HG02870 (cell line): ENCODE results near the gene KIF5C.

Source experiments
- ATAC-seq: cut with Tn5 transposase; IDR thresholded peaks from one replicate; pipeline ENCODE4 v1.9.1; 2021; ENCODE audit warnings: mild to moderate bottlenecking, moderate library complexity; ENCODE audit not compliant: unreplicated experiment

The KIF5C gene

DNA sequence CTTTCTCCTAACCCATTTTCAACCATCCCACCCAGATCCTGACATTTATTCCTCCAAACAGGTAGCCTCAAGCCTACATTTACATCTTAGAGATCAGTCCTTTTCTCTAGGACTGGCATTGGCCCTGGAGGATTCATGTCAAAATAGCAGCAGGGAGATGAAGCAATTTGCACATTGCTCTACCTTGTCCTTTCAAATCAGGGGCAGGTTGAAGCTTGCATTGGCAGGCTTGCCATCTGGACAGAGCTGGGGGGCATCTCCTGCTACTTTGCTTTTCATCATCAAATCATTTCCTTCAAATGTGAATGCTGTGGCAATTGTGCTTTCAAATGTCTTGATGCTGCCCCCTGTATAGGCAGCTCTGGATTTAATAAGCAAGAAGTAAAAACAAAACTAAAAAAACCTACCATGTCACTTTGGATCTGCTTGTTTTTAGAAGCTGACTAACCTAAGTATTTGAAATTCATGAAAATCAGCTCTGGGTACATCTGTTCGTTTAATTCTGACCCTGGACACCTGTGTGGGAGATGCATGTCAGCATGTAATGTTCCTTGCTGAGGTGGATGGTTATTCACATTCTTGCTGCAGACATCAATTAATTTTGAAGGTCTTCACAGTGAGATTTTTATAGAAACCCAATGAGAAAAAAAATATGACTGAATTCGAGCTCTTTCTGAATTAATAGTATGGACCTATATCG lies 47.9 kb downstream of the KIF5C start:
- ATAC-seq: no peak

DNA sequence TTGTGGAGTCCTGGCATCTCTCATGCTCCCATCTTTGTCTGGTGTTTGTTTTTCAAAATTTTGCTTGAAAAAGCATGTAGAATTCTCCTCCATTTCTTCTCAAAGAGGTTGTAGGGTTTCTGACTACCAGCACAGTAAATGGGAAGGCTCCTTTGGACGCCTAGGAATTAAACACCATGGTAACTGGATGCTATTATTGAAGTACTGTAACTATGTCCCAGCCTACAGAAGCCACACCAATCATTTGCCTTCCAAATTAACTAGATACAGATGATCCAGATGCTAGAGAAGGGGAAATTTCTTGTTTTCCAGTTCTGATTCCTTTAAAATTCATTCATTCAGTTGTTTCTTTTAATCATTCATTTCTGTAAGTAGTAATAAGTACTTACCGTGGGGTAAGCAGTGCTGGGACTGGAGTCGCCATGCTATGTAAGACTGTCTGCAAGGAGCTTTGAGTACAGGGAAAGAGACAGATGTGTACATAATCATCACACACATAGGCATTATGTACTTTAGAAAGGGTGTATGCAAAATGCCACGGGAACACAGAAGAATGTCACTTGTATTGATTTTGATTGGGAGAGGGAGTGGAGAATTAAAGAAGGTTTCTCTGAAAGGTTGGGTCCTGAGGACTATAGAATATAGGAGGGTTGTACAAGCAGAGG lies 49.6 kb downstream of the KIF5C start:
- ATAC-seq: no peak

DNA sequence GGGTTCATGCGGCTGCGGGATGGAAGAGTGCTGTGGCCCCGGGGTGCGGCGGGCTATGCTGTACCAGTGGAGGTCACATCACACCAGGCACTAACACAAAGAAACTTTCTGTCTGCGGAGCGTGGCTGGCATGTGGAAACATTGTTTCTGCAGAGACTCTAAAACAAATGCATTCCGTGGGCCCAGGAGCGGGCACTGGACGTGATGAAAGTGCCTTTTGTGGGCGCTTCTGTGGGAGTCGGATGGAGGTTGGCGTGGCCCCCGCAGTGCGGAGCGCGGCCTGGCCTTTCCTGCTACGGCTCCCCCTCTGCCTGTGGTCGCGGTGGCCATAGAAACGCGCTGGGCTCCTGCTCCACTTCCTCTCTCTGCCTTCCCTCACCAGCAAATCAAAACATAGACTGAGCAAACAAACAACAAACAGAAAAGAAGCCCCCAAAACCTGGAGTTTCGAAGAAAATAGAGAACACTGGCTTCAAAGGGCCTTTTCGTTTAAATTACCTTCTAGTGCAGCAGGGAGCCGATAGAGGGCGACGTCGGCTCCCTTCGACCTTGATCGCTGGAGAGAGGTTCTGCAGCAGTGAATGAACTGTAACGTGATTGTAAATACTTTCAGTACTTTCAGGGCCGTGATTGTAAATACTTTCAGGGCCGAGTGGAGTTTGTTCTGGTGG lies 51.4 kb downstream of the KIF5C start:
- ATAC-seq: peak; percentile 78

DNA sequence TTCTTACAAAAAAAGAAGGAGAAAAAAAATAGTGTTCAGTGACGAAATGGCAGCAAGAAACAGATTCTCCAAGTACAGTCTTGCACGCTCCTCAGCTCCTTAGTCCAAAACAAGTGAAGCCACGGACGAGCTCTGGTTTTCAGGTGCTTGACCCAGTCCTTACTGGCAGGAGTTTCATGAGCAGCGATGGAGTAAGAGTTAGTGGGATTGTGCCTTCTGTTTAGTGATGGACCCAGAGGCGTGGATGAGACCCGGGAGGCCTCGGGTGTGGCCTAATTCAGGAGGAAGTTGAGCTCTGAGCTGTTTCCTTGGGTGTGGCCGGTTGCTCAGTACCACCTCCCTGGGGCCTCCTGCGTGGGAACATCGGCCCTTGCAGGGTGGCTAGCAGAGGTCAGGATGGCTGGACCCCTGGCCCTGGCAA lies 52.0 kb downstream of the KIF5C start:
- peak; percentile 54 for ATAC-seq

DNA sequence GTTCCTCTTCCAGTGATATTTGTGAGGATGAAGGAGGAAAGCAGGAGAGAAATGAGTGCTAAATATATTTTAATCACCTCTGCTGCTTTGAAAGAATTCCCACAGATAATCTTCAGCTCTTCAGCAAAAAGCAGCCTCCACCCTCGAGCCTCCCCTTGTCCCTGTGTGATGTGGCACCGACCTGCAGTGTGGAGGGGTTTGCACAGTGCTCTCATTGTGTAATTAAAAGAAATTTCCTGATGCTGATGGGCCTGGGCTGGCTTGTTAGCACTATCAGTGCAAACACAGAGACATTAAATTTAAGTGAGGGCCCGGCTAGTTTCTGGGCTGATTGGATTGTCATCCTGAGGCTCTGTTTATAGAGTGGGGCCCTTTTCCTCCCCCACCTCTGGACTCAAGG lies 53.4 kb downstream of the KIF5C start:
- ATAC-seq: no peak

DNA sequence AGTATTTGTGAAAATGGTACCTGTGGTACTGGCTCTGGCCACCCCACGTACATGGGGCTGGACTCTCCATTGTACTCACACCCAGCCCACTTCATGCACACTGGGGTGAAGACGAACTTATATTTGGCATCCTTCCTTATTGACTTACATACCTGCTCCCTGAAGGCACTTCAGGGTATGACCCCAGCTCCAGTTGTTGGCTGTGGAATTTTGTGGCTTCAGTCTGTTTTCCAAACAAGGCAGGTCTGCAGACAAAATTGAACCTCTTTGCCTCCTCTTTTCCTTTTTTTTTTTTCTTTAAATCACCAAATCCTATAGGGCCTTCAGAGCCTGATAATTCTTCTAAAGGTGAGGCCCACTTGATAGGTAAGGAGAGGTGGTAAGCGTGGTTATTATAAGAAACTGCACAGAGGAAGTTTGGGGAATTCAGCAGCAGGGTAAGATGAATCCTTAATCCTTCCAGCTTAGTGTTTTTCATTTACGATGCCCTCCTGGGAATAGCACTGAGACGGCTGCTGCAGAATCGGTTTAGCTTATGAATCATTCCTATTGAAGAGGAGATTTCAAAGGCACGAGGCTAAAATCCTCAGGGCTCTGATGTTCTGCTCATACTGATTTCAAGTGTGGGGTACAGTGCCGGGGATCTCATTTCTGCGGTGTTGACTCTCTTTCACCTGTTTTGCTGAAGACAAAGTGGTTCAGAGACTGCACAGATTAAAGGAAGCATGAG lies 55.2 kb downstream of the KIF5C start:
- no peak for ATAC-seq

DNA sequence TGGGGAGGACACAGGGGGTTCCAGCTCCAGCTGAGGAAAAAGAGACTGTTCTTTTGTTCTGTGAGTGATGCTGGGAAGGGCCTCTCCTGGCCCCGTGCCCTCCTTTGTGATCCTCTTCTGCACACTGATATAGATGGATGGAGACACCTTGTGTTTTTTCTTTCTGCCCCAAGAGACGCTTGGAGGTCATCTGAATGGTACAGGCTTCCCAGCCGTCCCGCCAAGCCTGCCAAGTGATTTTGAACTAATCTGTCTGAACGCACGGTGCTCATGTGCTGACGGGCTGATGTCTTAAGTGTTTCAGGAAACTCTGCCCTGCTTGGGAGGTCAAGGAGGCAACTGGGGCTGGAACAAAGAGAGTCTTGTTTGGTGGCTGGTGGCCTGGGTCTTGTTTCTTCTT lies 57.5 kb downstream of the KIF5C start:
- ATAC-seq: no peak

DNA sequence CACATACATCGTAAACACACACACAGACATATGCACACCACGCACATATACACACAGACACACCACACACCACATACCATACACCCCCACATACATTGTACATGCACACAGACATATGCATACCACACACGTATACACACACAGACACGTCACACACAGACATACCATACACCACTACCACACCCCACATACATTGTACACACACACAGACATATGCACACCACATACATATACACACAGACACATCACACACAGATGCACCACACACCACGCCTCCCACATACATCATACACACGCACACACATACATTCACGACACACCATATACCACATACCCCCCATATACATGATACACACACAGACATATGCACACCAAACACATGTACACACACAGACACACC lies 58.4 kb downstream of the KIF5C start:
- ATAC-seq: no peak

DNA sequence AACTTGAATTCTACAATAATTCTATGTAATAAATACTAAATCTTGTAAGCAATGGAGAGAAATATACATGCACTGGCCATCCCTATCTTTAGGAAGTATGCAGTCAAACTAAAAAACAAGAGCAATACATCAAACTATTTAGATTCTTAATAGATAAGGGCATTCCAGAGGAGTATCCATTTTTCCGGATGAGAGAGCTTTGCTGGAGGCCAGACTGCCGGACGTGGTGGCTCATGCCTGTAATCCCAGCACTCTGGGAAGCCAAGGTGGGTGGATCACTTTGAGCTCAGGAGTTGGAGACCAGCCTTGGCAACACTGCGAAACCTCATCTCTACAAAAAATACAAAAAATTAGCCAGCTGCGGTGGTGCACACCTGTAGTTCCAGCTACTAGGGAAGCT lies 60.8 kb downstream of the KIF5C start:
- no peak for ATAC-seq

DNA sequence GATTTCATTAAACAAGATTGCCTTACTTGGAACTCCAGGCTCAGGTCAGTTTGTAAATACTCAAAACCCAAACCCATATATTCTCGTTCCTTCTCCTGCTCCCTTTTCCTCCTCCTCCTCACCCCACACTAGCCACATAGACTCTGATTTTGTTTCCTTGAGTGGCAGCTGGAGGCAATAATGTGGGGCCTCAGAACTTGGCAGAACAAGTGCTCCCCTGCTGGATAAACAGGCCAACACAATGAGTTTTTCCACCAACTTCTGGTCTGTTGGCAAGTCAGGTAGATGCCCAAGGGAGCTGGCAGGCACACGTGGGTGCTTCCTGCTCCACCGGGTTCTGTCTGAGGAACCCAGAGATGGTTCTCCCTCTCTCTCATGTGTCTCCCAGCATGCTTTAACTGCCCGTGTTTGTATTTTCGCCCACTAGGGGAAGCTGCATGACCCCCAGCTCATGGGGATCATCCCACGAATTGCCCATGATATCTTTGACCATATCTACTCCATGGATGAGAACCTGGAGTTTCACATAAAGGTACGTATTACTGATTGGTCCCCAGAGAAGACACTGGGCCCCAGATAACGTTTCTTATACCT lies 61.9 kb downstream of the KIF5C start:
- ATAC-seq: no peak

DNA sequence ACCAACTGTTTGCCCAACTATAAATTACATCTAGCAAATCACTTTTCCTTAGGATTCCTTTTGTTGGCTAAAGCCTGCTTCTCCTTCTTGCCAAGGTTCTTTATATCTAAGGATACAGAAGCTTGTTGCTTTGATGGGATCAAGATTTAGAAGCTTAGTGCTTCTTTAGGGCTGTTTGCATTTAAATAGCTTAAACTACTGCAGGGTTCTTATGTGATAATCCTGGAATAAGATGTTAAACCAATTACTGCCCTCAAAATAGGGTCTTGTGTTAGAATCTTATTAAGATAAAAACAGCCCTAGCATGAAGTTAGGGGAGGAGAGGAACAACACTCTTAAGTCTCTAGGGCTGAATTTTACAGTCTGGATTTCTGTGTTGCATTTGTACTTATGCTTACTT lies 64.2 kb downstream of the KIF5C start:
- ATAC-seq: no peak

DNA sequence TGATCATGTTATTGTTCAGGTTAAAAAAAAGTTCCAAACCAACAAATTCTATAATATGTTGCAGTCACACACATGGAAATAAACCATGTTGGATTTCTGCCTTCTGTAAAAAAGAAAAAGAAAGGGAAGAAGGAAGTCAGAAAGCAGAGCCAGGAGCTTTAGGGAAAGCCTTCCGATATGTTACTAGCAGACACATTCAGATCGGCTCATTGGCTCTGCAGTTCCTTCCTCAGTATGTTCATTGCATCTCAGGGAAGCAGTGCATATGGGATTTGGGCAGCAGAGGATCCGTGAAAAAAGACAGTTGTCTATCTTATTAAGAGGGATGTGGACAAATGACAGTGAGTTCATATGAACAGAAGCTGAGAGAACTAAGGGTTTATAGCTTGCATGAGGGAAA lies 68.1 kb downstream of the KIF5C start:
- no peak for ATAC-seq

DNA sequence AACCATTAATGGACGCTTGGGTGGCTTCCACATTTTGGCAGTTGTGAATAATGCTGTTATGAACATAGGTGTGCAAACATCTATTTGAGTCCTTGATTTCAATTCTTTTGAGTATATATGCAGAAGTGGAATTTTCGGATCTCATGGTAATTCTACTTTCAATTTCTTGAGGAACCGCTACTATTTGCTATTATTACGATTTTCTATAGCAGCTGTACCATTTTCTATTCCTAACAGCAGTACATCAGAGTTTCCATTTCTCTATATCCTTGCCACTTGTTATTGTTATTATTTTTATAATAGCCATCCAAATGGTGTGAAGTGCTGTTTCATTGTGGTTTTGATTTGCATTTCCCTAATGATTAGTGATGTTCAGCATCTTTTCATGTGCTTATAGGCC lies 69.5 kb downstream of the KIF5C start:
- ATAC-seq: peak; percentile 68

DNA sequence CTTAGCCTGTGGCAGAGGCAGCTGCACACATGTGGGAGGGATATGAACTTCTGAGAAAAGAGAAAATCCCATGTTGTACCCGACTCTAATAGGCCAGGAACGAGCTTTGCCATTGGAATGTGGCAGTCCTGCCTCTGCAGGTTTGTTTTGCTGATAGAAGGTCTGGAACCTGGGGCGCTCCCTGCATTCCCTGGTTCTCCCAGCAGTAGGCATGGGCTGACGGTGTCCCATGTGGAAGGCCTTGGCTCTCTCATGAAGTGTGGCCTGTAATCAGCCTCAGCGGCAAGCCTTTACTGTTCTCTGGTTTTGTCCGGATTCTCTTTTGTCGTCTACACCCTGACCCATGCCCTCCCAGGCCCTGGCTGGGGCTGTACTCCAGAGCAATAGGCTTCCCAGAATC lies 72.3 kb downstream of the KIF5C start:
- ATAC-seq: no peak

DNA sequence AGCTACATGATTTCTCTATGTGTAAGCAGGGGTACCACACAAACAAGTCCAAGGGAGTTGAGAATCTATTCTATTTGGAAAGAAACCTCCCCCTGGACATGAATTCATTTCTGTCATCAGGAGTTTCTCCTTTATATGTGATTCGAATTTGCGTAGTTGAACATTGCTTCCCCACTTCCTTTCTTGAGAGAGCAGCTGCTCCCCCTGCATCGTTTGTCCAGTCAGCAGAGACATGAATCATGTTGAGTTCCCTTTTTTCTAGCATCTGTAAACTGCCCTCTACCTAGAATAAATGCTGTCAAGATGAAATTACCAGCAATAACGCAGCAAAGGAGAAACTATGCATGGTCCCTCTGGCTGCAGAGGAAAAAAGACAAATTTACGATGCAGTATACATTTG lies 73.8 kb downstream of the KIF5C start:
- ATAC-seq: no peak

DNA sequence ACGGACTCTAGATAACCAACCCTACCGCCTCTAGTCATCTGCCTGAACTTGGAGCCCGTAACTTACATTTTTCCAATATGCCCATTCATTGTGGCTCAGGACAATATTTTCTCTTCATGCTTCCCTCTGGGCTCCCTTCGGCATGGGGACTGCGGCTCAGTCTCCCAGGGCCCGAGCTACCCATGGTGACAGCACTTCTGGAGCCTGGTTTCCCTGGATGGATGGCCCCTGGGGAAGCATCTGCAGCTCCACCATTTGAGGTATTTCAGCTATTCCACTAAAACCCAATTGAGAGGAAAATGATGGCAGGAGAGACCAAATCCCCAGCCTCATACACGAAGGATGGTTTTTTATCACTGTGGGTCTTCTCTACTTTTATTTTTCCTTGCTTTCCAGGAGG lies 74.3 kb downstream of the KIF5C start:
- no peak for ATAC-seq

DNA sequence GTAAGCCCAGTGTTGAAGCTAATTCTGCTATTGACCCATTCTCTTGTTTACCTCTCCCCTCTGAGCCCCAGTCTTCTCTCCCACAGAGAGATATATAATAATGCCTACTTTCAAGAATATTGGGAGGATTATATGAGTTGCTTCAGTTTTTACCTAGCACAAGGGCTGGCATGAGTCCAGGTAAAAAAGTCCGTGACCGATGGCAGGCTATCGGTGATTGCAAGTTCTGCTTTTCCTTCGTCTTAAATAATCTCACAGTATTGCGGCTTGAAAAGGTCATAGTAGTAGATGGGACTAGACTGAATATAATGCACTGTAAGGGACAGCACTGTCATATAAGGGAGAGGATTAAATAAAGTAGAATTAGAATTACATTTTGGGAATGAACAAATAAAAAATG lies 77.6 kb downstream of the KIF5C start:
- no peak for ATAC-seq

DNA sequence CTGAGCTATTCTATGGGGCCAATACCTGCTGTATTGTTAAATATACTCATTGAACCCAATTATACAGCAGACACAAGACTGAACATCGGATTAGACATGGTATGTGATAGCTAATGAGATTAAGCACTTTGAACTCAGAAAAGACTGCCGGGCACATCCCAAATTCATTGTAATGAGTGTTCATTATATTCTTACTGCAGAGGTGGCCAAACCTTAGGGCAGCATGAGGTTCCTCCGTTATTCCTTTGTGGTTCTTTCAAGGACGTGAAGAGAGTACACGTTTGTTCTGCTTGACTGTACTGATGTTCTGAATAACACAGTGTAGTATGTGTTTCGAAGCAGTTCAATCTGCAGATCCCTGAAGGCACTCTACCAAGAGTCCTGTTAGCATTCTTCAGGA lies 78.4 kb downstream of the KIF5C start:
- ATAC-seq: no peak

DNA sequence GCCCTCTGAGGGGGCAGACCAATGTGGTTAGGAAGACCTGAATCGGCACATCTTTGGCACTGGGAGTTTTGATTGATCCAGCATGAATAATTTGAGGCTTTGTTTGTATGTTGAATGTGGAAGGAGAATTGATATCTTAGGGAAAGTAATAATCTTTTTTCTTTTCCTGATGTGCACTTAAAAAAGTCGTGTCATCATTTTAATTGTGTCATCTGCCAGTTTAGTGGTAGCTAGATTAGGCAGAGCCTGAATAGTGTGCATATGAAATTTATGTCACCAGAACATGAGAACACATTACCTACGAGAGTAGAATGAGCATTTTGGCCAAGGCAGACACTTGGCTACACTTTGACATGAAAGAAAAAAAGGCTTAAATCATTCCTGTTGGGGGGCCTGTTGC lies 79.5 kb downstream of the KIF5C start:
- ATAC-seq: no peak

DNA sequence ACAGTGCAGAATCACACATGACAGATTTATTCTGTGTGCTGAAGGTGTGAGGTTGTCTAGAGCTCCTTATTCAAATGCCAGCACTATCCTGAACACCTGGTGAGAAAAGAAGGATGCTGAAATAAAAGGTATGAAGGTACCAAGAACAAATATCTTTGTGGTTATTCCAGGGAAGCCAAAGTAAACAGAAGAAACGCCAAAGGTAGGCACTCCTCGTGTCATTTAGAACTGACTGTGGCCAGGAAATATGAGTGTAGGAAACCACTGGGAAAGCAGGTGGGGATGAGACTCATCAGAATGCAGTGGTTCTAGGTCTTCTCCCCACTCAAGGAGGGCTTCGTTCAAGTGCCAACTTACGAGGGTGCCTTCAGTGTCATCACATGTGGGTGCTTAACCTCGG lies 80.8 kb downstream of the KIF5C start:
- no peak for ATAC-seq

DNA sequence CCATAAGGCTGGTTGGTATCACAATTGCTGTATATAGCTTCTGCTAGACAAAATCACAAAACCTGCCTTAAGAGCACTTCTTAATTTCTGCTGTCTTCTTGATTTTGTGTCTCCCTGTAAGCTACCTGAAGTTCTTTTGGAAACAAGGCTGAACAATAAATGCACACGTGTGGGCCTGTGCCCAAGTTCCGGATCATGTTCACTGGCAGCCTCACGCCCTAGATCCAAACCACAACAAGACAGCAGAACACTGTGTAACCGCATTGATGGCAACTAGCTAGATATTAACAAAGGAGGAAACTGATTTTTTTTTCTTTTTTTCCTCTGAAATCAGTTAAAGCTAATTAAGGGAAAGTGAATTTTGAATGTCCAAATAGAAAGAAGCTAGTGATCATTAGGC lies 82.0 kb downstream of the KIF5C start:
- ATAC-seq: no peak
